ENCODE data around the gene CADPS.

GRCh38 chr3:62884096-62884870, 9.1 kb upstream of the CADPS start:
- TF ChIP-seq GATA2 (IDR thresholded peaks at IDR 0.05; ENCODE audit: low read depth, low read length) (no peak), GATA3 (IDR thresholded peaks at IDR 0.05; ENCODE audit: low read depth, low read length) (no peak)

All from SH-SY5Y (cell line).